Neuron (in vitro differentiated cells): ENCODE measurements around the gene XRCC3.
"Not testable (repeated sequence)": the region's sequence is repeated elsewhere in the genome, so short reads cannot be mapped to it uniquely, and the experiment has no call there.

ENCODE experiments used
- H2AFZ ChIP-seq: one replicate; pipeline ENCODE4 v1.6.1; 2013; ENCODE audit warnings: low read depth, mild to moderate bottlenecking, inconsistent platforms, low read length, moderate library complexity
- H3K27me3 ChIP-seq: one replicate; pipeline ENCODE4 v1.6.1; 2013; ENCODE audit warnings: low read length; ENCODE audit not compliant: insufficient read depth
- H3K36me3 ChIP-seq: one replicate; pipeline ENCODE4 v1.6.1; 2013; ENCODE audit warnings: low read length; ENCODE audit not compliant: insufficient read depth
- H3K4me1 ChIP-seq: one replicate; pipeline ENCODE4 v1.6.1; 2013; ENCODE audit warnings: low read length; ENCODE audit not compliant: insufficient read depth
- H3K4me3 ChIP-seq: 2 replicates; pipeline ENCODE4 v1.5.1; 2013; ENCODE audit warnings: mild to moderate bottlenecking, low read length, moderate library complexity
- H3K9me3 ChIP-seq: one replicate; pipeline ENCODE4 v1.6.1; 2013; ENCODE audit warnings: low read length

XRCC3 gene

GRCh38 chr14:103696466-103697071 is 18.7 kb downstream of the XRCC3 start:
- no peaks in the 10 kb centered on the region for H3K9me3 ChIP-seq
- no peaks in the 10 kb centered on the region for H3K27me3 ChIP-seq
- peaks cover 87% of the 10 kb centered on the region for H3K36me3 ChIP-seq
- H3K4me3 ChIP-seq = no peak overlapping the region
- H2AFZ ChIP-seq = no peak overlapping the region
- H3K4me1 ChIP-seq = no peaks in the 10 kb centered on the region

DNA sequence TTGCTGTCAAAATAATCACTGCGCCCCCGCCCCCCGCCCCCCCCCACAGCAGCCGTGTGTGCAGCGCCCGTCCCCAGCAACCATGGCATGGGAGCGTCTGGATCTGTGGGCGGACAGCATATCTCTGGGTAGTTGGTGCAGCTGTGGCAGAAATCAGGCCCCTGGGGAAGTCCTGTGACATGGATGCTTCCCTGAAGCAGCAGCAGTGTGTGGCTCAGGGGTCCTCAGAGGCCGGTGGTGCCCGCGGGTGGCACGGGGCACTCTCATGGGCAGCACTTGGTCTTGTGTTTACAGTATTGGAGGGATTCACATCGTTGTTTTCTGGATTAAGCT is 19.2 kb downstream of the XRCC3 start:
- H3K4me3 ChIP-seq = no peak overlapping the region
- no peak overlapping the region for H2AFZ ChIP-seq
- H3K4me1 ChIP-seq = no peaks in the 10 kb centered on the region
- H3K27me3 ChIP-seq = no peaks in the 10 kb centered on the region
- H3K9me3 ChIP-seq = no peaks in the 10 kb centered on the region
- peaks cover 84% of the 10 kb centered on the region for H3K36me3 ChIP-seq

DNA sequence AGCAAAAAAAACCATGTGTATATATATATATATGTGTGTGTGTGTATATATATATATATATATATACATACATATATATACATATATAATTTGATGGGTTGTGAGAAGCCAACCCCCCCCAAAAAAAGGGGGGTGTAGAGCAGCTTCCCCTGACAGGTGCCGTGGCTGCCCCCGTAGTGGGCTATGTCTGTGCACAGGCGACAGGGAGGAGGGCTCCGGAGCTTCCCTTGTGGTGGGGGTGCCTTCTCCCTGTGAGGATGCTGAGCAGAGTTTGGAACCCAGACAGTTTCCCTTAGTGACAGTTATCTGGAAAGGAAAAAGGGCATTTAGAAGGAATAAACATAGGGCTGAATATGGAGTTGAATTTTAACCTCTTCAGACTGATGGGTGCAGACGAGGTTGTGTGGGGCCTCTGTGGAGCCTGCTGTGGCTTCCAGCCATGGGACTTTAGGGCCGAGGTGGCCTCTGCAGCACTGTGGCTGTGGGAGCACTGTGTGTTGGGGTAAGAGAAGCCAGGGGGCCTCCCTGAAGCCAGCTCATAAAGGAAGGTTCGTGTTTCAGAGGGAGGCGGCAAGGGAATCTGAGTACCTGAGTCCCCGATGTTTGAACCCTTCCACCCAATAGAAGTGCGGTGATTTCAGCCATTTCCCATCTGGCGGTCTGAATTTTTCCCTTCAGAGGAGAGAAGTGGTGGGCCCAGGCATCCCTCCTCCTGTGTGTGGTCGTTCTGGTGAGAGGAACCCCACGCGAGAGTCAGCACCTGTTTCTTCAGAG is 19.8 kb downstream of the XRCC3 start:
- no peak overlapping the region for H3K4me3 ChIP-seq
- H2AFZ ChIP-seq = no peak overlapping the region
- no peaks in the 10 kb centered on the region for H3K9me3 ChIP-seq
- peaks cover 79% of the 10 kb centered on the region for H3K36me3 ChIP-seq
- H3K27me3 ChIP-seq = no peaks in the 10 kb centered on the region
- H3K4me1 ChIP-seq = no peaks in the 10 kb centered on the region

DNA sequence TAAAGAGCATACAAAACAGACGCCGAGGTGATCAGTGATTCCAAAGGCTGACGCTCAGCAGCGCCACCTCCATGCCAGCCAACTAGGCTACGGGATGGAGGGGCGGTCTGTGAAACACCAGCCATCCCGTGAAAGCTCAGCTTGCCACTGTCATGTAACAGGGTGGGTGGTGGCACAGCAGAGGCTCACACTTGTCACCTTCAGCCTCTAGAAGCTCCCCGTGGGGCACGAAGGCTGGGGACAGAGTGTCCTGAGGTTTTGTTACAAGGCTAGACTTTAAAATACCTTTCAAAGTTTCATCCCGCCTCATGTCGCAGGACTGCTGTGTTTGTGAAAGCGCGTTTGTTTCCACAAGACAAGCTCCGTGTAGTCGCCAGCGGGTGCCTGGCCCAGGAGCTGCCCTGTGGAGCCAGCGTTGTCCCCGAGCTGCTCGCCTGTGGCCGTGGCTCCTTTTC is 20.7 kb downstream of the XRCC3 start:
- Histone ChIP-seq H3K9me3 (no peaks in the 10 kb centered on the region), H2AFZ (no peak overlapping the region), H3K36me3 (peaks cover 72% of the 10 kb centered on the region)

GRCh38 chr14:103693515-103693914 is 21.7 kb downstream of the XRCC3 start:
- no peak overlapping the region for H3K4me3 ChIP-seq
- no peaks in the 10 kb centered on the region for H3K9me3 ChIP-seq
- H2AFZ ChIP-seq = no peak overlapping the region
- no peaks in the 10 kb centered on the region for H3K4me1 ChIP-seq
- H3K36me3 ChIP-seq = peaks cover 73% of the 10 kb centered on the region
- no peaks in the 10 kb centered on the region for H3K27me3 ChIP-seq

More for the DNA sequence above, 20.7 kb downstream of the XRCC3 start:
- Histone ChIP-seq H3K27me3 (no peaks in the 10 kb centered on the region), H3K4me1 (no peaks in the 10 kb centered on the region), H3K4me3 (no peak overlapping the region)

DNA sequence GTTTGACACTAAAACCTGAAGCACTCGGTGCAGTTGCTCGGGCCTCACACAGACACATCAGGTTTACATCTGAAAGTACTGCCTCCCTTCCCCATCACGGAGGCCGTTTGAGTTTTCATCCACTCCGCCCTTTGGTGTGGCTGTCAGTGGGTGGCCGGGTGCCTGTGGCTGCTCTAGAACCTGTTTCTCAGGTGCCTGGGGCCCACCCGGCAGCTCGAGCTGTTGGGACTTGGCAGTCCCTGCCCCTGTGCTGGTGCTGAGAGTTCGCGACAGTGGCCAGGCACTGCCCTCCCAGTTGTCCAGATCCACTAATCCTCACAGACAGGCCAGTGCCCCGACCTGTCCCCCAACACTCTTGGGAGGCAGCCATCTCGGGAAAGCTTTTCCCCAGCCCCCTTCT is 22.4 kb downstream of the XRCC3 start:
- peaks cover 72% of the 10 kb centered on the region for H3K36me3 ChIP-seq
- H3K4me3 ChIP-seq = no peak overlapping the region
- H3K9me3 ChIP-seq = no peaks in the 10 kb centered on the region
- no peaks in the 10 kb centered on the region for H3K4me1 ChIP-seq
- no peaks in the 10 kb centered on the region for H3K27me3 ChIP-seq
- H2AFZ ChIP-seq = no peak overlapping the region

DNA sequence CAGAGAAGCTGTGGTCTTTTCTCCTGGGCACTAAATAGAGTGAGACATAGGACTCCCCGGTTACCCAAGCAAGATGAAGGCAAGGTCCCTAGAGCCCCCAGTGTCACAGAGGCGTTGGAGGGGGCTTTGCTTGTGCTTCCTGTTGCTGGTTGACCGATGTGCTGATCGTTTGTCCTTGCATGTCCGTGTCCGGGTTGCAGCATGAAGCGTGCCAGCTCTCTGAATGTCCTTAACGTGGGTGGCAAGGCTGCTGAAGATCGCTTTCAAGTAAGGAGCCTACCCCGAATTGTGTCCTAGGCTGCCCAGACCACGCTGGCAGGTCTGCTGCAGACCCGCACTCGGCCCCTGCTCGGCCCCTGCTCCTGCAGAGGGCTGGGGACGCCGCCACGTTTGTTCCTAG is 23.1 kb downstream of the XRCC3 start:
- Histone ChIP-seq H2AFZ (no peak overlapping the region), H3K4me3 (no peak overlapping the region), H3K9me3 (no peaks in the 10 kb centered on the region), H3K36me3 (peaks cover 70% of the 10 kb centered on the region), H3K27me3 (no peaks in the 10 kb centered on the region), H3K4me1 (no peaks in the 10 kb centered on the region)

GRCh38 chr14:103691655-103692054 is 23.6 kb downstream of the XRCC3 start:
- peaks cover 70% of the 10 kb centered on the region for H3K36me3 ChIP-seq
- not testable (repeated sequence) for H3K27me3 ChIP-seq, H3K4me1 ChIP-seq

DNA sequence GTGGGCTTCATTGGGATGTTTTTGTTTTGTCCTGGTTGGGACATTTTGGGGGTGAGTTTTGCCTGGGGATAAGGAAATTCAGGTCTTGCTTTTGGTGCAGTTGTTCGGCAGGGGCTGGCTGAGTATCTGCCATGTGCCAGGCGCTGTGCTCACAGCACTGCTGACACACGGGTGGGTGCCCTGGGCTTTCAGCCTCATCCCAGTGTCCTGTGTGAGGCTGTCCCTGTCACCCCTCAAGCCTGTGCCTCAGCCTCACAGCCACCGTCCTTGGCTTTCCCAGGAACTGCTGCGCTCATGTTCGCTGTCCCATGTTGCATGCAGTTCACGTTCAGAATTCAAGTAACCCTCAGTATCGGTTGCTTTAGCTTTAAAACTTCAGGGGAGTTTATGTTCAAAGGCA is 24.9 kb downstream of the XRCC3 start:
- peaks cover 72% of the 10 kb centered on the region for H3K36me3 ChIP-seq
- no peak overlapping the region for H2AFZ ChIP-seq
- H3K4me3 ChIP-seq = no peak overlapping the region
- no peaks in the 10 kb centered on the region for H3K9me3 ChIP-seq
- no peaks in the 10 kb centered on the region for H3K27me3 ChIP-seq
- H3K4me1 ChIP-seq = no peaks in the 10 kb centered on the region

More at GRCh38 chr14:103691655-103692054, 23.6 kb downstream of the XRCC3 start:
- H2AFZ ChIP-seq, H3K9me3 ChIP-seq, H3K4me3 ChIP-seq: not testable (repeated sequence)

DNA sequence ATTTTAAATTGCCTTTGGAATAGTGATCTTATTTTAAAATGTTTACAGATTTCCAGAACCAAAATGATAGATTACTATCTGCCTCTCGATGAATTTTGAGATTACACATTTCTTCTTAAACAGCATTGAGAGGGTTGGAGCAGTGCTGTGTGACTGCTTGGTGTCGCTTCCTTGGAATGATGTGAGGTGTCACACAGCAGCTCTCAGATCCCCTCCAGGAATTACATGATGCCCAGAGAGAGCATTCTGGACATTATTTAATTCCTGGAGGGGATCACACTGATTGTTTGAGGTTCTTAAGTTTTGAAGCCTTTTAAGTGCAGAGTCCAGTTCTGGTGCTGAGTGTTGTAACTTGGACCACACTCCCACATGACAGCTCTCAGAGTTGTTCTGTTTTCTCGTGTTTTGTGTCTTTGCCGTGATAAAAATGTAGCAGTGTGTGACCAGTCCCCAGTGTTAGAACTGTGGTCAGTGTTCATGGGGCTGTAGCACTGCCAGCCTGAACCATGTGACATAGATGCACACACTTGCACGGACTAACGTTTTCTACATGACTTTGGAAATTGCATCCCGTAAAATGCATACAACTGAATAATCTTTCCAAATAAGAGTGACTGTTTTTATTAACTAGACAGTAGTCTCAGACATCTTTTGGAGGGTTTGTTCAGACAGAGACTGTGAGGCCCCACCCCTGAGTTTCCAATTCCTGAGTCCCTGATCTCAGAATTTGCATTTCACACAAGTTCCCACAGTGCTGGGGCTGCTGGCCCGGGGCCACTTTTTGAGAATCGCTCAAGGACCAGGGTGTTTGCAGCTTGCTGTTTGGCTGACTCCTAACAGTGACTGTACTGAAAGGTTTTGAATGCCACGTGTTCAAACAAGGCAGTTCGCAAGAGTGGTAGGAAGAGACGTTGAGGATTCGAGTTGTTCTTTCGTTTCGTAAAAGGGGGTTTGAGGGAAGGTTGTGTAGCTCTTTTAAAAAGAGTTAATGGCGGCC is 26.0 kb downstream of the XRCC3 start:
- Histone ChIP-seq H3K4me1 (no peaks in the 10 kb centered on the region), H3K9me3 (no peaks in the 10 kb centered on the region), H3K27me3 (no peaks in the 10 kb centered on the region), H3K4me3 (no peak overlapping the region), H3K36me3 (peaks cover 70% of the 10 kb centered on the region), H2AFZ (no peak overlapping the region)

GRCh38 chr14:103688441-103688840 is 26.8 kb downstream of the XRCC3 start:
- H3K9me3 ChIP-seq = no peaks in the 10 kb centered on the region
- no peak overlapping the region for H3K4me3 ChIP-seq
- H3K36me3 ChIP-seq = peaks cover 68% of the 10 kb centered on the region
- H3K4me1 ChIP-seq = no peaks in the 10 kb centered on the region
- no peaks in the 10 kb centered on the region for H3K27me3 ChIP-seq
- H2AFZ ChIP-seq = no peak overlapping the region

DNA sequence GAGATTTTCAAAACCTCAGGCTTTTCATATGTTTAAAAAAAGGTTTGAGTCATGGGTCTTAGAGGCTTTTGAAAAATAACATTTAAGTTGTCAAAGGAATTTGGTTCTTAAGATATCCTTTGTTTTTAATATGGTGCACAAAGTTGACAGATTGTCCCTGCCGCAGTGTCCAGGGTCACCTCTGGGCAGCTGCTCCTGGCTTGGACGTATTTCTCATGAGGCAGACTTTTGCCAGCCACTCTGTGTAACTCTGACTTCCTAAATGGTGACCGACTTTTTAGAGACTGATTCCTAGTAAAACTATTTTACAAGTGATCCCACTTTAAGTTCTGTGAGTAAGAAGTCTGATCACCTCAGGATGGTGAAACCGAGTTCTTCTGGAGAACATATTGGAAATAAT is 27.5 kb downstream of the XRCC3 start:
- H2AFZ ChIP-seq = no peak overlapping the region
- peaks cover 69% of the 10 kb centered on the region for H3K36me3 ChIP-seq
- H3K4me1 ChIP-seq = no peaks in the 10 kb centered on the region
- H3K27me3 ChIP-seq = no peaks in the 10 kb centered on the region
- no peak overlapping the region for H3K4me3 ChIP-seq
- no peaks in the 10 kb centered on the region for H3K9me3 ChIP-seq
